ENCODE data around the gene HOXD11. TPM values are rescaled to one million over a fixed set of nuclear protein-coding genes. Genes with fewer than 3 reads are reported as not detected.

HOXD11 gene
- total RNA-seq, result not detected

- DNase-seq (peak in 1 of 2 donors; percentile 84), ATAC-seq (ENCODE audit: low FRiP score in 2 of 2) (peak in 1 of 2 donors; percentile 37)
- 4 to 7% methylated on average over 14 to 56 of the region's 85 CpGs for WGBS, 2 donors
Observed at GRCh38 chr2:176106581-176107539, at the start of gene HOXD11. Gene HOXD11 (plus strand): TSS chr2:176107280. CDS start chr2:176107356, 76 bp downstream.

GRCh38 chr2:176063958-176064357 lies 43.1 kb upstream of the HOXD11 start:
- H3K4me1 ChIP-seq, result peaks cover 10 to 23% (median 14%) of the 10 kb centered on the region in 4 donors
- H3K27ac ChIP-seq, result no peak overlapping the region
- no peak overlapping the region for H3K4me3 ChIP-seq
- DNase-seq, result no peak
- H3K36me3 ChIP-seq, result no peaks in the 10 kb centered on the region
- WGBS, 2 donors, result 40 to 53% methylated on average over 2 of the region's 2 CpGs
- peaks cover 0 to 30% (median 20%) of the 10 kb centered on the region in 4 donors for H3K27me3 ChIP-seq
- ATAC-seq (ENCODE audit: low FRiP score in 2 of 2), result no peak
- no peak for TF ChIP-seq POLR2A (IDR thresholded peaks at IDR 0.05)
- no peak for TF ChIP-seq CTCF (IDR thresholded peaks at IDR 0.05)
- H3K9me3 ChIP-seq, result no peaks in the 10 kb centered on the region

More at GRCh38 chr2:176106581-176107539, at the start of gene HOXD11:
- Histone ChIP-seq H3K9me3 (no peaks in the 10 kb centered on the region), H3K4me3 (peak within 1 kb of the TSS in 3 of 4 donors; percentile 14 to 26 (median 23)), H3K4me1 (peaks cover 15 to 39% (median 31%) of the 10 kb centered on the region in 4 donors), H3K36me3 (no peaks in the 10 kb centered on the region), H3K27me3 (peaks cover 2 to 90% (median 62%) of the 10 kb centered on the region in 4 donors), H3K27ac (no peak within 1 kb of the TSS)
- TF ChIP-seq POLR2AphosphoS5 (IDR thresholded peaks at IDR 0.05), result no peak
- no peak for TF ChIP-seq CTCF (IDR thresholded peaks at IDR 0.05)
- TF ChIP-seq POLR2A (IDR thresholded peaks at IDR 0.05), result no peak
- TF ChIP-seq EP300 (IDR thresholded peaks at IDR 0.05), result no peak

DNA sequence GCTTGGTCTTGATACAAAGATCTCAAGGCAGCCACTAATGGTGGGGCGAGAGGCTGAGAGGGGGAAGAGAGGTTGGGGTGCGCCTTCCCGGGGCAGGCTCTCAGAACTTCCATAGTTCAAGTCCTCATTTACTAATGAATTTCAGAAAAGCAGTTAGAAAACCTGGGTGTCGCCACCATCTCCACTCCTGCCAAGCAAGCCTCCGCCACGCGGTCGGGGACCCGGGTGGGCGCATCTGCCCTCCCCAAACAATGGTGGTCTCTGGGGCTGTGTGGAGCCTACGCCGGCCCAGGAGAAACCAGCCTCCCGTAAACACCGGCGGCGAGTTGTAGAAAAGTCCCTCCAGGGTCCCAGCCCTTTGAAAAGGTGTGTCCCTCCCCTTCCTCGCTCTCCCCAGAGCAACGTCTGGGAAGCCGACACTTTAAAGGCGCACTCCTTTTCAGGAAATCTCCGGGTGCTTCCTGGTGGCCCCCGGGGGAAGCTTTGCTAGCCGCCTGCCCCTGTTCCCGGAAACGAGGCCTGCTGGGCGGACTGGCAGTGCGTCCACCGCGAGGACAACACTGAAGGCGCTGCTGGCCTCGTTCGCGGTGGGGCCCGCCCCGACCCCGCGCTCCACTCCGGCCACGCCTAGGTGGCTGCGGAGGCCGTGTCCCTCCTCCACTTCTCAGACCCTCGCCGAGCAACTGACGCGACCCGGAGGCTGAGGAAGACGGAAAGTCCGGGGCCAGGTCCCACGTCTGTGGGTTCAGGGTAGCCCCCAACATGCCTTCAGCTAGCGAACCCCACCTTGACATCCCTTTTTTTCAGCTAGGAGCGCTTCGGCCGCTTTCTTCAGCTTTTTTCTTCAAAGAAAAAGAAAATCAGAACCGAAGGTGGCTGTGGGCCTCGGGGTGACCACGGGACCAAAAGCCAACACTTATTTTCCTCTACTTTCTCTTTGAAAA lies 40.2 kb upstream of the HOXD11 start:
- peak in 1 of 2 donors; percentile 82 for DNase-seq

More for the DNA sequence above, 40.2 kb upstream of the HOXD11 start:
- peak in 1 of 2 donors; percentile 42 for ATAC-seq (ENCODE audit: low FRiP score in 2 of 2)
- no peak for TF ChIP-seq CTCF (IDR thresholded peaks at IDR 0.05)
- no peak for TF ChIP-seq POLR2AphosphoS5 (IDR thresholded peaks at IDR 0.05)
- no peak for TF ChIP-seq POLR2A (IDR thresholded peaks at IDR 0.05)
- TF ChIP-seq EP300 (IDR thresholded peaks at IDR 0.05), result no peak
- no peaks in the 10 kb centered on the region for H3K9me3 ChIP-seq
- H3K4me1 ChIP-seq, result peaks cover 10 to 29% (median 14%) of the 10 kb centered on the region in 4 donors
- H3K27me3 ChIP-seq, result peaks cover 0 to 51% (median 27%) of the 10 kb centered on the region in 4 donors
- no peaks in the 10 kb centered on the region for H3K36me3 ChIP-seq
- no peak overlapping the region for H3K27ac ChIP-seq
- peak overlapping the region in 3 of 4 donors; percentile 21 to 39 (median 34) for H3K4me3 ChIP-seq
- 13 to 18% methylated on average over 25 to 56 of the region's 56 CpGs for WGBS, 2 donors

Data from upper lobe of left lung (tissue), 6 donors.